HG02642 (cell line): ENCODE data around the gene ATP6AP1.

Source experiments
- ATAC-seq: cut with Tn5 transposase; IDR thresholded peaks from one replicate; pipeline ENCODE4 v1.9.1; 2021; ENCODE audit warnings: mild to moderate bottlenecking; ENCODE audit not compliant: unreplicated experiment, poor library complexity

The ATP6AP1 gene

DNA sequence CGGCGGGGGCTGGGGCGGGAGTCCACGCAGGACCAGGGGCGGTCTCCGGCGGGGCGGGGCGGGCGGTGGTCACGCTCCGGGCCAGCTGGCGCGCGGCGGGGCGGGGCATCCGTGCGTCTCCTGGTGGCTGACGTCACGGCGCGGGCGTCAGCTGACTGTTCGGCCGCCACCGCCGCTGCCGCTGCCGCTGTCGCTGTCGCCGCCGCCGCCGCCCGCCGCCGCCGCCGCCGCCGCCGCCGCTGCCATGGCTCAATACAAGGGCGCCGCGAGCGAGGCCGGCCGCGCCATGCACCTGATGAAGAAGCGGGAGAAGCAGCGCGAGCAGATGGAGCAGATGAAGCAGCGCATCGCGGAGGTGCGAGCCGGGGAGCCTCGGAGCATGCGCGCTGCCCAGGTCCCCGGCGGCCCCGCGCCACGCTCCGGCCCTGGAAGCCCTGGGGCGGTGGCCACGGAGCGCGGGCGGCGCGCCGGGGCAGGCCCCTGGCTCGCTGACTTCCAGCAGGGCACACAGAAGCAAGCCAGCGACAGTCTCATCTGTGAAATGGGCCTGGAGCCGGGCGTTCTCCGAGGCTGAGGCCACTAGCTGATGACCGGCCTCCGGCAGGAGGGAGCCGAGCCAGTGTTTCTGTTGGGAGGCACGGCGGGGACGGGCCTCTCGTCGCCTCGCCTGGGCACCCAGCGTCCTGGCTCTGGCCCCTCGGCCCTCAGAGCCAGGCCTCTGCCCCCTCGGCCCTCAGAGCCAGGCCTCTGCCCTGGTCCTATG lies 15.7 kb downstream of the ATP6AP1 start, which contains the start of gene FAM50A:
TSS of gene FAM50A (plus strand) at position 150 of the 763 bp plus-strand sequence. CDS start at position 245, 95 bp downstream.
- ATAC-seq, result peak; percentile 65

- no peak for ATAC-seq
These were observed 16.3 kb downstream of the ATP6AP1 start for GRCh38 chrX:154444755-154445246.

GRCh38 chrX:154445776-154446175 lies 17.3 kb downstream of the ATP6AP1 start:
- no peak for ATAC-seq

DNA sequence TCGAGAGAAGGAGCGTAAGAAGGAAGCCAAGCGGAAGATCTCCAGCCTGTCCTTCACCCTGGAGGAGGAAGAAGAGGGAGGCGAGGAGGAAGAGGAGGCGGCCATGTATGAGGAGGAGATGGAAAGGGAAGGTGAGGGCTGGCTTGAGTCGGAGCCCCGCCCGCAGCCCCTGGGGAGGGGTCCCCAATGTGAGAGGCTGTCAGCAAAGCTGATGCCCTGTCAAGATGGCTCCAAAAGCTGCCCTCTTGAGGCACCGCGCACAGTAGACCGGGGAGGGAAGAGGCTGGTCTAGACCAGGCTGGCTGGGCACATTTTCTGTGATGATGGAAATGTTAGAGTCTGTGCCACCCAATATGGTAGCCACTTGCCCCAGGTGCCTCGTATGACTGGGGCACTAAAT lies 18.0 kb downstream of the ATP6AP1 start:
- no peak for ATAC-seq

GRCh38 chrX:154448484-154448883 lies 20.0 kb downstream of the ATP6AP1 start:
- no peak for ATAC-seq

DNA sequence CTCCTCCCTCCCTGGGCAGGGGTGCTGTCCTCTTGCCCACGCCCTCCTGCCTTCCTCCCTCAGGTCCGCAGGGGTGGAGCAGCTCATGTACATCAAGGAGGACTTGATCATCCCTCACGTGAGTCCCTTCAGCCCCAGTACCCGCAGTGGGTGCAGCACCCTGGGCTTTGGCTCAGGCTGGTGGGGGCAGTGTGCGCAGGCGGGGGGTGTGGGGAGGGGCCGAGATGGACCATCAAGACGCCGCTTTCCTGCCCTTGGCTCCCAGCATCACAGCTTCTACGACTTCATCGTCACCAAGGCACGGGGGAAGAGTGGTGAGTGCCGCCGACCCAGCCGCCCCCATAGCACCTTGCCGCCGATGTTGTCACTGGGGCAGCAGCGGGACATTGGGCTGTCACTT lies 21.1 kb downstream of the ATP6AP1 start:
- ATAC-seq, result no peak

GRCh38 chrX:154450312-154450711 lies 21.8 kb downstream of the ATP6AP1 start:
- ATAC-seq, result no peak

GRCh38 chrX:154452823-154453222 lies 24.3 kb downstream of the ATP6AP1 start:
- no peak for ATAC-seq

GRCh38 chrX:154457491-154458115 lies 29.1 kb downstream of the ATP6AP1 start:
- ATAC-seq, result peak; percentile 62

GRCh38 chrX:154458116-154458953 lies 29.9 kb downstream of the ATP6AP1 start, which contains the start of gene PLXNA3:
Gene PLXNA3 (plus strand): TSS chrX:154458281. CDS start chrX:154460184, 1,903 bp downstream.
- ATAC-seq, result peak; percentile 67

- ATAC-seq, result no peak
These were observed 30.7 kb downstream of the ATP6AP1 start for GRCh38 chrX:154458954-154459778.

DNA sequence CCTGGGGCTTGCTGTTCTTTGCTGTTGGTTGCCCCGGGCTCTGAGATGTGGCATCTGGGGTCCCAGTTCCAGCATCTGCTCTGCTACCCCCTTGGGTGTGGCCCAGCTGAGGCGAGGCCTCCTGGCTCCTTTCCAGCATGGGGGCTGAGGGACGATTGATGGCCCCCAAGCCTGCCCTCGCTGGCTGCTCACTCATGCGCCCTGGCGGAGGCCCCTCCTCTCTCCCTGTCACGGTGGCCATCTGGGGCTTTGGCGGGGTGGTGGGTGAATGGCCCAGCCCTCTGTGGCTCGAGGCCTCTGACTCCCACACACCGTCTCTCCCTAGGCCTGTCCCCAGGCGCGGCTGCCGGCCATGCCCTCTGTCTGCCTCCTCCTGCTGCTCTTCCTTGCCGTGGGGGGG lies 31.4 kb downstream of the ATP6AP1 start:
- no peak for ATAC-seq

DNA sequence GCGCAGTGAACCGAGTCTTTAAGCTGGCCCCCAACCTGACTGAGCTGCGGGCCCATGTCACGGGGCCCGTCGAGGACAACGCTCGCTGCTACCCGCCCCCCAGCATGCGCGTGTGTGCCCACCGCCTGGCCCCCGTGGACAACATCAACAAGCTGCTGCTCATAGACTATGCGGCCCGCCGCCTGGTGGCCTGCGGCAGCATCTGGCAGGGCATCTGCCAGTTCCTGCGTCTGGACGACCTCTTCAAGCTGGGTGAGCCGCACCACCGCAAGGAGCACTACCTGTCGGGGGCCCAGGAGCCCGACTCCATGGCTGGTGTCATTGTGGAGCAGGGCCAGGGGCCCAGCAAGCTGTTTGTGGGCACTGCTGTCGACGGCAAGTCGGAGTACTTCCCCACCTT lies 31.8 kb downstream of the ATP6AP1 start:
- no peak for ATAC-seq

- no peak for ATAC-seq
These were observed 33.9 kb downstream of the ATP6AP1 start for GRCh38 chrX:154462396-154462795.

- no peak for ATAC-seq
These were observed 35.2 kb downstream of the ATP6AP1 start for GRCh38 chrX:154463611-154464220.

GRCh38 chrX:154464806-154465365 lies 36.4 kb downstream of the ATP6AP1 start:
- no peak for ATAC-seq

- ATAC-seq, result no peak
These were observed 37.1 kb downstream of the ATP6AP1 start for GRCh38 chrX:154465601-154466000.

GRCh38 chrX:154466036-154466435 lies 37.6 kb downstream of the ATP6AP1 start:
- no peak for ATAC-seq

DNA sequence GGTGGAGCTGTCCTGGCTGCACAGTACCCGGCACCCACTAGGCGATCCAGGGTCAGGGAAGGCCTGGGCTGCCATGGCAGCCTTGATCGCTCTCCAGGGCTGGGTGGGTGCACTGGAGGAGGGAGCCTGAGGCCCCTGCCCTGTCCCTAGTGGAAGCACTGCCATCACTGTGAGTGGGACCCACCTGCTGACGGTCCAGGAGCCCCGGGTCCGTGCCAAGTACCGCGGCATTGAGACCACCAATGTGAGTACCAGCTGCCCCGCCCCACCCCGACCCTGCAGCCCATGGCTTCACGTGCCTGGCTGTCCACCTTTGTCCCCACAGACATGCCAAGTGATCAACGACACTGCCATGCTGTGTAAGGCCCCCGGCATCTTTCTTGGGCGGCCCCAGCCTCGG lies 38.4 kb downstream of the ATP6AP1 start:
- no peak for ATAC-seq
